DOHH2 (cell line): ENCODE data around the gene AFG3L2.

Experiments
- H3F3A ChIP-seq: fragments of 200-600 bp; sonication (generic), shearing (Covaris generic); 2 replicates; pipeline ENCODE4 v1.6.0; 2016; ENCODE audit warnings: antibody characterized with exemption, mild to moderate bottlenecking; ENCODE audit not compliant: control insufficient read depth, insufficient read depth
- H3K27ac ChIP-seq: fragments of 200-600 bp; sonication (generic); 2 replicates; pipeline ENCODE4 v1.5.1; 2014; ENCODE audit warnings: low read depth, mild to moderate bottlenecking, low read length, moderate library complexity
- H3K27me3 ChIP-seq: fragments of 200-600 bp; sonication (generic); 2 replicates; pipeline ENCODE4 v1.6.1; 2014; ENCODE audit warnings: mild to moderate bottlenecking, low read length, mixed read lengths; ENCODE audit not compliant: control insufficient read depth
- H3K36me3 ChIP-seq: fragments of 200-600 bp; sonication (generic); 2 replicates; pipeline ENCODE4 v1.6.1; 2014; ENCODE audit warnings: mild to moderate bottlenecking, low read length, moderate library complexity, mixed read lengths; ENCODE audit not compliant: control insufficient read depth
- H3K4me1 ChIP-seq: fragments of 200-600 bp; sonication (generic); 2 replicates; pipeline ENCODE4 v1.6.1; 2014; ENCODE audit warnings: mild to moderate bottlenecking, low read length, mixed read lengths; ENCODE audit not compliant: control insufficient read depth
- H3K4me2 ChIP-seq: fragments of 200-600 bp; sonication (generic); 2 replicates; pipeline ENCODE4 v1.6.0; 2014; ENCODE audit warnings: mild to moderate bottlenecking, low read length, moderate library complexity
- H3K4me3 ChIP-seq: fragments of 200-600 bp; sonication (generic); 2 replicates; pipeline ENCODE4 v1.5.1; 2014; ENCODE audit warnings: mild to moderate bottlenecking, low read length, mixed read lengths
- H3K79me2 ChIP-seq: fragments of 200-600 bp; sonication (generic); 2 replicates; pipeline ENCODE4 v1.6.1; 2014; ENCODE audit warnings: mild to moderate bottlenecking, low read length, mixed read lengths; ENCODE audit not compliant: control insufficient read depth
- H3K9me2 ChIP-seq: fragments of 200-600 bp; sonication (generic); replicated peaks from 2 replicates; pipeline ENCODE4 v1.6.1; 2014; ENCODE audit warnings: mild to moderate bottlenecking, low read length, mixed read lengths; ENCODE audit not compliant: control insufficient read depth
- H3K9me3 ChIP-seq: fragments of 200-600 bp; sonication (generic); 2 replicates; pipeline ENCODE4 v1.6.1; 2014; ENCODE audit warnings: antibody characterized with exemption, low read length, mixed read lengths; ENCODE audit not compliant: control insufficient read depth, insufficient read depth
- H4K20me1 ChIP-seq: fragments of 200-600 bp; sonication (generic); 2 replicates; pipeline ENCODE4 v1.6.0; 2014; ENCODE audit warnings: low read depth, mild to moderate bottlenecking, antibody characterized with exemption, low read length, moderate library complexity; ENCODE audit not compliant: control insufficient read depth, insufficient read depth
- EZH2phosphoT487 ChIP-seq: fragments of 200-600 bp; sonication (generic); IDR thresholded peaks from 2 replicates; pipeline ENCODE4 v1.6.1; 2017; ENCODE audit warnings: borderline replicate concordance, mild to moderate bottlenecking, antibody characterized with exemption, low read length, moderate library complexity, mixed read lengths
- TF ChIP-seq, protein P1 (sequence below): fragments of 200-600 bp; sonication (generic); IDR thresholded peaks from one replicate; pipeline ENCODE4 v1.5.1; 2014; ENCODE audit warnings: antibody characterized with exemption, mild to moderate bottlenecking, low read depth, low read length; ENCODE audit not compliant: poor library complexity, severe bottlenecking

AFG3L2 gene

DNA sequence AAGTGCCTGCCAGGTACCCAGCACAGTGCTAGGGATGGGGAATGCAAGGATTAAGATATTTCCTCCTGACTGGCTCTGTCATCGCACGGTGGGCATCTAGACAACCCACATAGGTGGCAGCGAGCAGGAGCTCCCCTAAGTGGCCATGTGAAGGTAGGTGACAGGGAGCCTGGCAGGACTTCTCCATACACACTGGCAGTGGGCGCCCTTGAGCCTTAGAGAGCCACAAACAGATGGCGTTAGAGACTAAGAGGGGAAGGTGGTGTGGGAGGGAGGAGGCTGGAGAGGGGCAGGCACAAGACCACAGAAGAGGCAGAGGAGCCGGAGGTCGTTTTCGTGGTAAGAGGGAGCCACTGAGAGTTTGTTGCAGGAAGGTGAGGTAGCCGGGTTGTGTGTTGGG lies 45.9 kb upstream of the AFG3L2 start:
- no peak overlapping the region for H3K27ac ChIP-seq
- H3K36me3 ChIP-seq = peaks cover 50% of the 10 kb centered on the region
- H3K27me3 ChIP-seq = no peaks in the 10 kb centered on the region
- H3K9me3 ChIP-seq = no peaks in the 10 kb centered on the region
- TF ChIP-seq, protein P1, sequence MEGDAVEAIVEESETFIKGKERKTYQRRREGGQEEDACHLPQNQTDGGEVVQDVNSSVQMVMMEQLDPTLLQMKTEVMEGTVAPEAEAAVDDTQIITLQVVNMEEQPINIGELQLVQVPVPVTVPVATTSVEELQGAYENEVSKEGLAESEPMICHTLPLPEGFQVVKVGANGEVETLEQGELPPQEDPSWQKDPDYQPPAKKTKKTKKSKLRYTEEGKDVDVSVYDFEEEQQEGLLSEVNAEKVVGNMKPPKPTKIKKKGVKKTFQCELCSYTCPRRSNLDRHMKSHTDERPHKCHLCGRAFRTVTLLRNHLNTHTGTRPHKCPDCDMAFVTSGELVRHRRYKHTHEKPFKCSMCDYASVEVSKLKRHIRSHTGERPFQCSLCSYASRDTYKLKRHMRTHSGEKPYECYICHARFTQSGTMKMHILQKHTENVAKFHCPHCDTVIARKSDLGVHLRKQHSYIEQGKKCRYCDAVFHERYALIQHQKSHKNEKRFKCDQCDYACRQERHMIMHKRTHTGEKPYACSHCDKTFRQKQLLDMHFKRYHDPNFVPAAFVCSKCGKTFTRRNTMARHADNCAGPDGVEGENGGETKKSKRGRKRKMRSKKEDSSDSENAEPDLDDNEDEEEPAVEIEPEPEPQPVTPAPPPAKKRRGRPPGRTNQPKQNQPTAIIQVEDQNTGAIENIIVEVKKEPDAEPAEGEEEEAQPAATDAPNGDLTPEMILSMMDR = peak; percentile 55
- TF ChIP-seq EZH2phosphoT487 = no peak
- H3K4me1 ChIP-seq = peaks cover 24% of the 10 kb centered on the region
- H3K4me3 ChIP-seq = no peak overlapping the region
- H4K20me1 ChIP-seq = no peaks in the 10 kb centered on the region
- H3K4me2 ChIP-seq = no peak overlapping the region
- peaks cover 15% of the 10 kb centered on the region for H3F3A ChIP-seq
- no peaks in the 10 kb centered on the region for H3K9me2 ChIP-seq
- H3K79me2 ChIP-seq = peaks cover 11% of the 10 kb centered on the region

DNA sequence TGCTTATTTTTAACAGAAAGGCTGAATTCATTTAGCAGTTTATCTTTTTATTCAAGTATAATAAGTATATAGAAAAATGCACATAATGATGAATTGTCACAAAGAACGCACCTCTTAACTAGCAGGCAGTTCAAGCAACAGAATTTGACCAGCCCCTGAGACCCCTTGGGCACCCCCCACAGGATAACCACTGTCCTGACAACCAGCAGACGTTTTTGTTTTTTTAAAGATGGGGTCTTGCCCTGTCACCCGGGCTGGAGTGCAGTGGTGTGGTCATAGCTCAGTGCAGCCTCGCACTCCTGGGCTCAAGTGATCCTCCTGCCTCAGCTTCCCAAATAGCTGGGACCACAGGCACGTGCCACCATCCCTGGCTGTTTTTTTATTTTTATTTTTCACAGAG lies 44.7 kb upstream of the AFG3L2 start:
- peak overlapping the region; percentile 74 for H3K27ac ChIP-seq
- no peaks in the 10 kb centered on the region for H3K9me2 ChIP-seq
- peak overlapping the region; percentile 55 for H3K4me2 ChIP-seq
- no peaks in the 10 kb centered on the region for H3K9me3 ChIP-seq
- no peaks in the 10 kb centered on the region for H4K20me1 ChIP-seq
- H3F3A ChIP-seq = peaks cover 26% of the 10 kb centered on the region
- H3K4me3 ChIP-seq = peak overlapping the region; percentile 76
- no peaks in the 10 kb centered on the region for H3K27me3 ChIP-seq
- H3K4me1 ChIP-seq = peaks cover 29% of the 10 kb centered on the region
- peaks cover 20% of the 10 kb centered on the region for H3K79me2 ChIP-seq
- H3K36me3 ChIP-seq = peaks cover 46% of the 10 kb centered on the region
- TF ChIP-seq, protein P1 = peak; percentile 22
- TF ChIP-seq EZH2phosphoT487 = no peak

DNA sequence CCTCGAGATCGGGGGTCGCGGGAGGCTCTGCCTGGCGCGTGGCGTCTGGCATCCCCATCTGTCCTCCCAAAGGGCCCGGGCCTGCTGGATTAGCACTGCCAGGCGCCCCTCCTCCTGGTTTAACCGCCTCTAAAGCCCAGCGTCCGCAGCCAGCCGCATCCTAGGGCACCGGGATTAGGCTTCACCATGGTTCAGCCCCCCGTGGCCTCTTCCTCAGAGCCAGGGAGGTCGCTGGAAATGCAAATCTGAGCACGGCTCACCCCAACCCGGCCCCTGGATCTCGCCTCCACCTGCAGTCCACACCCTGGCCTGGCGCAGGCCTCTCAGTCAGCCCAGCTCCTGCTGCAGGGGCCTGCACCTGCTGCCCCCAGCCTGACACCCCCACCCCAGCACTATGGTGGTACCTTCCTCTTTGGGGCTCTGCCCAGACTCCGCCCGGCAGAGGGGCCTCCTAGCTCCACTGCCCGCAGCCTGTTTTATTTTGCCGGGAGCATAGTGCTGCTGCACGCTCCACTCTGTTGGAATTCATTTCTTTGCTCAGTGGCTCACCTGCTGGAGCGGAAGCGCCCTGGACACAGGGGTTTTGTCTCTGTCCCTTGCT lies 43.9 kb upstream of the AFG3L2 start:
- no peaks in the 10 kb centered on the region for H3K27me3 ChIP-seq
- TF ChIP-seq, protein P1 = no peak
- TF ChIP-seq EZH2phosphoT487 = no peak
- H3K4me2 ChIP-seq = peak overlapping the region; percentile 55
- peaks cover 34% of the 10 kb centered on the region for H3K4me1 ChIP-seq
- H3K79me2 ChIP-seq = peaks cover 26% of the 10 kb centered on the region
- peak overlapping the region; percentile 76 for H3K4me3 ChIP-seq
- no peaks in the 10 kb centered on the region for H3K9me3 ChIP-seq
- peaks cover 27% of the 10 kb centered on the region for H3F3A ChIP-seq
- no peaks in the 10 kb centered on the region for H3K9me2 ChIP-seq
- peak overlapping the region; percentile 74 for H3K27ac ChIP-seq
- H3K36me3 ChIP-seq = peaks cover 44% of the 10 kb centered on the region
- no peaks in the 10 kb centered on the region for H4K20me1 ChIP-seq
